ENCODE measurements around the gene NUBPL.

DNA sequence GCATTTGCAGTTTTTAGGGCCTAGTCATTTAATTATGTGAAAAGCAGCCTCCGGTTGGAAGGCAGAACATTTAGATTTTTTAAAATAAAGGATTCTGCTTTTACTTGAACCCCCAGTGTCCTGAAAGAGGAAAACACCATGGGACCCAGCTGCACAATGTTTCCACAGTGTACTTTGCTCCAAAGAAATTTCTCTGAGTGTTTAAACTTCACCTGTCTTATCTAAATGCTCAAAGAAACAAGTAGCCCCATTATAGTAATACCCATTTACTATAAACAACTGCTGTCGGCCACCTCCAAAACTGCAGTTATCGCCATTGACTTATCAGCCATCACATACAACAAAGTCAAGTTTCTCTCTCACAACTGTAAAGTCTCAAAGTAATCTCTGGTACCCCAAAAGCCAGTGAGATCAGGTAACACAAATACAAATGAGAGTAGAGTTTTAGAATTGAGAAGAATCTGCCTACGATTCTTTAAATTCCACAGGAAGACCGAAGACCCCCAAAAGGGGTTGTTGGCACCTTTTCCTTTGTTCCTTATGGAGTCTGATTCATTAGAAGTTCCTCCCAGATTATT lies 205.2 kb downstream of the NUBPL start:
- no peak for TF ChIP-seq EZH2 (IDR thresholded peaks at IDR 0.05; ENCODE audit: borderline replicate concordance, low read length)
- TF ChIP-seq, protein P1, sequence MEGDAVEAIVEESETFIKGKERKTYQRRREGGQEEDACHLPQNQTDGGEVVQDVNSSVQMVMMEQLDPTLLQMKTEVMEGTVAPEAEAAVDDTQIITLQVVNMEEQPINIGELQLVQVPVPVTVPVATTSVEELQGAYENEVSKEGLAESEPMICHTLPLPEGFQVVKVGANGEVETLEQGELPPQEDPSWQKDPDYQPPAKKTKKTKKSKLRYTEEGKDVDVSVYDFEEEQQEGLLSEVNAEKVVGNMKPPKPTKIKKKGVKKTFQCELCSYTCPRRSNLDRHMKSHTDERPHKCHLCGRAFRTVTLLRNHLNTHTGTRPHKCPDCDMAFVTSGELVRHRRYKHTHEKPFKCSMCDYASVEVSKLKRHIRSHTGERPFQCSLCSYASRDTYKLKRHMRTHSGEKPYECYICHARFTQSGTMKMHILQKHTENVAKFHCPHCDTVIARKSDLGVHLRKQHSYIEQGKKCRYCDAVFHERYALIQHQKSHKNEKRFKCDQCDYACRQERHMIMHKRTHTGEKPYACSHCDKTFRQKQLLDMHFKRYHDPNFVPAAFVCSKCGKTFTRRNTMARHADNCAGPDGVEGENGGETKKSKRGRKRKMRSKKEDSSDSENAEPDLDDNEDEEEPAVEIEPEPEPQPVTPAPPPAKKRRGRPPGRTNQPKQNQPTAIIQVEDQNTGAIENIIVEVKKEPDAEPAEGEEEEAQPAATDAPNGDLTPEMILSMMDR (conservative IDR thresholded peaks at IDR 0.05 in 1 of 2, IDR thresholded peaks at IDR 0.05 in 1 of 2; ENCODE audit: extremely low read depth in 1 of 2, insufficient read depth in 1 of 2, low read depth in 1 of 2, low read length in 2 of 2), result no peak

All from mammary epithelial cell (primary cell).